Central memory CD4-positive, alpha-beta T cell (primary cell): ENCODE measurements around the gene TYW5.

Experiments
- DNase-seq: peaks from one replicate; pipeline ENCODE4 v3.0.0; 2022

TYW5 gene

DNA sequence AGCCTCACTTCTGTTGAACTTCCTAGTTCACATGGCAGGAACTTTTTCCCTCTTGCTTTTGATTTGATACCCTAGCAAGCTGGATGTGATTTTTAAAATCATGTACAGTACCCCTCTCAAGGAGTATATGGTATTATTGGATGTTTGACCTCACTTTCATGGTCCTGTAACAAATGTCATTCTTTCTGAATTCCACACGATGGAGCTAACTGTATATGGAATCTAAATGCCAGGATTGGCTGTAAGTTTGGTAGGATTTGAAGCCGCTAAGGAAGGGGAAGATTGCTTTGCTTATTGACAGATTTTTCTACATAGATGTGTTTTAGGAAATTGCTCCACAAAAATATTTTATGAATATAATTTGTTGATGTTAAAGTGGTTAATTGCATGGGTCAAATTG is 18.4 kb upstream of the TYW5 start:
- DNase-seq, result no peak

DNA sequence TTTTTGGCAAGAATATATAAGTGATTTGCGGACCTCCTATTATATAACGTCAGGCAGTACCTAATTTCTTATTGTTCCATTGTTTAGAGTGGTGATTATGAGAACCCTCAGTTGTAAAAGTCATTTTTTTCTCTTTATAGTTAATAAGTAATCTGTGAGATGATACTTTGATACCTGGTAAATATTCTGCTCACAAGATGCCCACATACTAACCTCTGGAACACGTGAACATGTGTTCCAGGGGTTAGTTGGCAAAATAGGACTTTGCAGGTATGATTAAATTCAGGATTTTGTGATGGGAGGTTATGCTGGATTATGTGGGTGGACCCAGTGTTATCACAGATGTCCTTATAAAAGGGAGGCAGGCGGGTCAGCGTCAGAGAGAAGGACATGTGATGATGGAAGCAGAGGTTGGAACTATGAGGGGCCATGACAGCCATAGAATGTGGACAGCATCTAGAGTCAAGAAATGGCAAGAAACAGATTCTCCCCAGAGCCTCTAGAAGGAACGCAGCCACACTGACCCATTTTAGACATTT is 16.9 kb upstream of the TYW5 start:
- DNase-seq, result no peak

DNA sequence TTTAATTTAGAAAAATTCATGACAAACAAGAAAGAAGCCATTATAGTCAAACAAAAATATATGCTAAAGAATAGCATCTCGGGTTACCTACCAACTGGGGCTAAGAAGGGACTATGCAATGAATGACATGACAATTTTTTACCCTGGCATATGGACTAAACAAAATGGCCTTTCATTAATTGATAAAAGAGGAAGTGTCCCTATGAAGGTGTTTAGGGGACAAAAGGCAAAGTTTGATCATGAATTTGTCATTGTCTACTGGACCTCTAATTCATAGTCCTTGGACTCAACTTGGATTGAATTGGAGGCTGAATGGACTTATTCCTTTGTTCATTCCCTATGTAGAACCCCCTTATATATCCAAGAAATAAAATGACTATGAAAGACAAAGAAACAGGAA is 12.8 kb upstream of the TYW5 start:
- no peak for DNase-seq

DNA sequence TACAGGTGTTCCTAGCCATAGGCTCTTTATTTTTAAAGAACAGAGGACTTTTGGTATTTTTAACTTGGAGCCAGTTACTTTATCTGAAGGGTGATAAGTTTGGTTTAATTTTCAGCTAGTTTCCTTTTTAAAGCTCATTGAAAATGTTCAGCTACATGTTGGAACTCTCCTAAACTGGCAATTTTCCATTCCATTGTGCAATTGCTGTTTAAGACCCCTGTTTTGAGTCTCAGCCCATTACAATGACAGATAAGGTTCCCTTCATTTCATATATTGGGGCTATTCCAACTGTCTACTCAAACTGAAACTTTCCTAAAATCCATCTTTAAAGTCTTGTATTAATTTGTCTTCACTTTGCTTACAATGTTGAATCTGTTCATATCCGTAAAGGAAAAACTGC is 11.7 kb upstream of the TYW5 start:
- DNase-seq, result no peak

DNA sequence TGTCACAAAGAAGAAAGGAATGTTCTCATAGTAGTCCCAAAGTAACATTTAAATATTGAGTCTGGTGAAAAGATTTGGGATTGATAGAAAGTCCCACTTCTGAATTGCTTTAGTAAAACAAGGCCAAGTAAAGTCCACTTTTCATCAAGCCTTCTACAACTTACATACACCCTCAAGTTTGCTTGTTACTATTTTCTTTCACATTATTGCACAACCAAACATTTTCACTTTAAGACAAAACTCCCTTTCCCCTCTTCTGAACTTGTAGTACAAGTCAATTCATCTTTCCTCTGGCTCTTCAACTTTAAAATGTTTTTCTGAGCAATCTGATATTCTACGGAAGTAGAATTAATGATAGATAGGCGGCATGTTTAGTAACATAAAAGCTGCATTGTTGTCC is 11.1 kb upstream of the TYW5 start:
- no peak for DNase-seq

DNA sequence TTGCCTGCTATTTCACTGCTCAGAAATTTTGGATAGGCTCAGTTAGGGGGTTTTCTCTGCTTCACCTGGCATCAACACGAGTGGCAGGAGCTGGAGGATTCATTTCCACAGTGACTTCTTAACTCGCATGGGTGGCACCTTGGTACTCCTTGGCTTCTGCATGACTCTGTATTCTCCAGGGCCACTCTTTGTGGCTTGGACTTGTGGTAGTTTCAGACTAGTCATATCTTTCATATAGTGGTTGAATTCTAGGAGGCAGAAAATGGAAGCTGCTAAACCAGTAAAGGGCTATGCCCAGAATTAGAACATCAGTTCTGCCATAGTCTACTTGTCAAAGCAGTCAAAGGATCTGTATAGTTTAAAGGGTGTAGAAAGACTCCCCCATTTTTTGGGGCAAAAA is 6.9 kb upstream of the TYW5 start:
- no peak for DNase-seq

DNA sequence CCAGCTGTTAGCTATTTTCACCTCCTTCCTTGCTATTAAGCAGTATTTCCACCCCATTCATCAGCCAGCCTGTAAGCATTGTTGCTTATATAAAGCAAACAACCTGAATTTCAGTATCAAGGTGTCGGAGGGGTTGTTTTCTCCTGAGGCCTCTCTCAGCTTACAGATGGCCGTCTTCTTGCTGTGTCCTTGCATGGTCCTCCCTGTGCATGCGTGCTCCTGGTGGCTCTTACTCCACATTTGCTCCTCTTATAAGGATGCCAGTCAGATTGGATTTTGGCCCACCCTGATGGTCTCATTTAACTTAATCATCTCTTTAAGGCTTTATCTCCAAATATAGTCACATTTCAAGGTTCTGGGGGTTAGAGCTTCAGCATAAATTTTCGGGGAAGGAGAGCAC is 2.7 kb upstream of the TYW5 start:
- no peak for DNase-seq

DNA sequence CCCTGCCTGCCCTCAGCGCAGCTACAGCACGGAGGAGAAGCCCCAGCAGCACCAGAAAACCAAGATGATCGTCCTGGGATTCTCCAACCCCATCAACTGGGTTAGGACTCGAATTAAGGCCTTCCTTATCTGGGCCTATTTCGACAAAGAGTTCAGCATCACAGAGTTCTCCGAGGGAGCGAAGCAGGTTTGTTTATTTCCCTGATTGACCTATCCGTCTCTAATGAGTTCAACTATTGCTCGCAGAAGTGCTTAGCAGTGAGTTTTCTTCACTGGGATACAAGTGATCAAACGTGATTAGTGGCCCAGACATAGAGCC is 730 bp upstream of the TYW5 start:
- DNase-seq, result no peak

DNA sequence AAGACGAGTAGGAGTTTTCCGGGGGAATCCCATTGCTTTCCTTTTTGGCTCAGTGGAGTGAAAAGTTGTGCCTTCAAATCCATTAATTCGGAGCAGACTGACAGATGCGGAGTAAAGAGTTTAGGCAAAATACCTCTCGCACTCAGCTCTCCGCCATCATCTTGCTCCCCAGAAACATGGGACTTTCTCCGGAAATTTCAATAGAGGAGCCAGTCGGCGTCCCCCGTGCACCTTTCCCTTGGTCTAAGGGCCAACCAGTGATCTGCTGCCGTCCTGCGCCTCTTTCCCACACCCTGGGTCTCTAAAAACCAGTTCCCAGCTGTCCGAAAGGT is 318 bp downstream of the TYW5 start:
- DNase-seq, result no peak

DNA sequence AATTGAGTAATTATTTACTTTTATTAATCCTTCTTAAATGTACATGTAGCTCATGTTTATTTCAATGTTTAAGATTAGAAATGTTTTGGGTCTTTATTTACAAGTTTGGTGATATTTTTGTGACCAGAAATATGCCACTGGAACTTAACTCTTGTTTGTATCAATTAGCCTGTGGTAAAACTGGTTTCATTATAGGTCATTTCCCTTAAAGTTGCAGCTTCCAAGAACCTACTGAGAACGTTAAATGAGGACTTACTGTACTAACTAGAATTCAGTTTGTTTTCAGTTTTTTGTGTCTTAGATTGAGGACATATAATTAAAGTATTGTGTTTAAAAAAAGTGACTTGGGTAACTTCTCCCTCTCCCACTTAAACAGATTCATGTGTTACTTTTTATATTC is 4.3 kb downstream of the TYW5 start:
- DNase-seq, result no peak

DNA sequence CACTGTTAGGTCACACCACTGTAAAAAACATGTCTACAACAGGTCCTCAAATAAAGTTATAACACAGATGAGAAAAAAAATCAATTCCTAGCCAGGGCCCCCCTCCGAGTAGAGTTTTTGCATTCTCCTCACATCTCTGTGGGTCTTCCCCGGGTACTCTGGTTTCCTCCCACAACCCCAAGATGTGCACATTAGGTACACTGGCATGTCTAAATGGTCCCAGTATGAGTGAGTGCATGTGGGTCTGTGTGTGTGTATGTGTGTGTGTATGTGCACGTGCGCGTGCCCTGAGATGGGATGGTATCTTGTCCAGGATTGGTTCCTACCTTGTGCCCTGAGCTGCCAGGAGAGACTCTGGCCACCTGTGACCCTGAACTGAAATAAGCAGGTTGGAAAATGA is 4.9 kb downstream of the TYW5 start:
- DNase-seq, result no peak

DNA sequence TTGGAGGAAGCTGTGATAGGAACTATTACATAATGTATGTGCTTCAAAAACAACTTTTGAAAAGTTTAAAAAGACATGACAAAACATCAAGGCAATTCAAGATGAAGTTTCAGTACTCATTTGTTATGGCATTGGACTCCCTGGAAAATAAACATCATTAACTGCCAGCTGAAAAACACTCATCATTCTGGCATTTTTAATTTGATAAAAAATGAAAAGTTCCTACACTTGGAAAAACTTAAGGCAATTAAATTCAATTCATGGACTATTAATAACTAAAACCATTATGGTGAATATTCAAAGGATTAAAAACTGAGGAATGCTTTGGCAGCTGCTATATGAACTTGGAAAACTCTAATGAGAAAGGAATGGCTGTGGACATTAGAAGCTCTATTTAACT is 8.5 kb downstream of the TYW5 start:
- no peak for DNase-seq

DNA sequence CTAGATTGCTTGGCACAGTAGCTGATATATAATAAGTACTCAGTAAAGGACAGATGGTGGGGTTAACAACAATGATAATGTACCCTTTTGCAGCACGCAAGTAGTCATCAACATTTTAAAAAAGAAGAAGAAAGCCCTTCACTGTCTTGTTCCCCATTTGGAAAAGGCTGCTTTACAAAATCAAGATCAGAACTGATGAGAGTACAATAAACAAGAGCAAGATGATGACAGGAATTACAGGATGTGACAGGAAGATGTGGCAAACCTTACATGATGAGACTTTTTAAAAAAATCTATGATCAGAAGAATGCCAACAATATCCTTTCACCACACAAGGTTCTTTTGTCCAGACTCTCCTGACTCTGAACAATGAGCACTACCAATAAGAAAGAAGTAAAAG is 9.1 kb downstream of the TYW5 start:
- no peak for DNase-seq

DNA sequence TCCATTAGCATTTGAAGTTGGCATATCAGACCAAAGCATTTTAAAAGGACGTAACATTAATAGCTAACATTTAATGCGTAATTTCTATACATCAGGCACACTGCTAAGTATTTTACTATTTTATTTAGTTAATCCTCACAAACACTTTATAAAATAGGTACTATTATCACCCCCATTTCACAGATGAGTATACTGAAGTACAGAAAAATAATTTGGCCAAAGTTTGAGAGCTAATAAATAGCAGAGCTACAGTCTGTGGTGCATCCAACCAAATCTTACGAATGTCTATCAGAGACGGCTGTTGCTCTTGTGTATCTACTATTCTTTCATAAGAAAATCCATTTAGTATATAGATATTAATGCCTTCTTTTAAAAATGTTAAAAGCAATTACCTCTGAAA is 11.9 kb downstream of the TYW5 start:
- DNase-seq, result no peak

DNA sequence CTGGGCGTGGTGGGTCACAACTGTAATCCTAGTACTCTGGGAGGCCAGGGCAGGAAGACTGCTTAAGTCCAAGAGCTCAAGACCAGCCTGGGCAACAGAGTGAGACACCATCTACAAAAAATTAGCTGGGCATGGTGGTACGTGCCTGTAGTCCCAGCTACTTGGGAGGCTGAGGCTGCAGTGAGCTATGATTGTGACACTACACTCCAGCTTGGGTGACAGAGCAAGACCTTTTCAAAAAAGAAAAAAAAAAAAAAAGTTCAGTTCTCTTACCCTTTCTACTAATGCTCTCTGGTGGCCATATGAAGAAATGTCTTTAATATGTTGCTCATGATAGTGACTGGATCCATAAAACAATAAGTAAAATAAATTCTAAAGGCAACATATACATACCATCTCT is 14.9 kb downstream of the TYW5 start:
- DNase-seq, result no peak

DNA sequence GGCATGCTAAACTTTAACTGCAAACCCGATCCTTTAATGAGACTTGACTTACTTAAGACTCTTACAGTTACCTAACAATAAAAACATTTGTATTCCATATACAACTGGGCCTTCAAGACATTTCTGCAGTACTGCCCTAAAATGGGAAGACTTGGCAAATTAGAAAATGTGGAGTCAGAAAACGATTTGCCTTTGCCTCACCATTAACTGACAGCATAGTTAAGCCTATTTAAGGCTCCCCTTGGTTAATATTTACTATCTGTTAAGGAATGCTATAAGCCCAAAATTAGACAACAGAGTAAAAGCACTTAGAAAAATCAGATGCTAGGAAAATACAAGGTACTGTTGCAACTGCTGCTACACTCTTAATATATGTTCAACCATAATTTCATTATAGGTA is 18.7 kb downstream of the TYW5 start:
- no peak for DNase-seq

DNA sequence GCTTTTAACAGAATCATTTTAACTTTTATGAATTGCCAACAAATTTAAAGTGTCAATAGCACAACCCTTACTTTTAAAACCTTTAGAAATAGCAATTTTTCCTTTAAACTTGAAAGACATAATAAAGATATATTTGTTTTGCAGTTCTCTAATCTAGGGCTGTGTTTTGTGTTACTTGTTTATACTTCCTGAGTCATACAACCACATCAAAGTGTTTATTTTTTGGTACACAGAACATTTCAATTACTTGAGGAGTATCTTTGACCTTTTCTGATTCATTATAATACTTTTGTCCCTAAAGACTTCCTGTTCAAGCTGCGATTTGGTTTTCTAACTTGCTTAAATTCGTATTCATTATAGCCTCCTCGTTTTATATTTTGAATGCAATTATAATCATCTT is 21.8 kb downstream of the TYW5 start:
- DNase-seq, result no peak

DNA sequence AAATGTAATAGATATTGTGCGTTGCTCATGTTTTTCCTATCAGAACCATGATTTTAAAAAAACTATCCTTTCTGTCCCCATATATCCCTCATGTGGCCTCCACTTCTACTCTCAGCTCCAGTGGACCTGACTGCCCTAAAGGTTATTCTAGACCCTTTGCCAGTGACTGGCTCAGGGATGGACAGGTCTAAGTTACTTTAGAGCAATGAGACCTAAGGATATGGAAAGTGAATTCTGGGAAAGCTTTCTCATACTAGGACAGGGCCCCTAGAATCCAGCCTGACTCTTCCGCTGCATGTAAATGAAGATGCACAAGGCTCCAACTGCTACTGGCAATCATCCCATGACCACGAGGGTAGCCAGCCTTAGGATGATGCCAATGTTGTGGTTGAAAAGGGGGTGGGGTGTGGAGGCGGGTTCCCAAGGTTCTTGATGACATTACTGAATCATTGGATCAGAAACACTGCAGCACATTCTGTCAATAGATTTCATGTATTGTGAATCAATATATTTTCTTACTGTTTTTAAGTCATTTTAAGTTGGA is 22.9 kb downstream of the TYW5 start:
- no peak for DNase-seq

DNA sequence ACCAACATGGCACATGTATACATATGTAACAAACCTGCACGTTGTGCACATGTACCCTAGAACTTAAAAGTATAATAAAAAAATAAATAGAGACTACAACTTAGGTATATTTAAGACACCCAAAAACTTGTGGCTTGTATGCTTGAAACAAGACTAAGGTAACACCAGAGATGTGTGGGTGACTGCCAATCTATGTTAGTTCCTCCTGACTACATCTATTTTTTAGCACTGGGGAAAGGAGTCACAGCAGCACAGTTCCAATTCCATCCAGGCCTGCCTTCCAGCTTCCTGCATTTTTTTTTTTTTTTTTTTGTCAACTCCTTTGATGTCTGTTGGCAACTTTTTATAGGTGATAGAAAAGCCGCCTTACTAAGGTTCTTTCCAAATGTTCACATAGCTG is 26.0 kb downstream of the TYW5 start:
- DNase-seq, result no peak

DNA sequence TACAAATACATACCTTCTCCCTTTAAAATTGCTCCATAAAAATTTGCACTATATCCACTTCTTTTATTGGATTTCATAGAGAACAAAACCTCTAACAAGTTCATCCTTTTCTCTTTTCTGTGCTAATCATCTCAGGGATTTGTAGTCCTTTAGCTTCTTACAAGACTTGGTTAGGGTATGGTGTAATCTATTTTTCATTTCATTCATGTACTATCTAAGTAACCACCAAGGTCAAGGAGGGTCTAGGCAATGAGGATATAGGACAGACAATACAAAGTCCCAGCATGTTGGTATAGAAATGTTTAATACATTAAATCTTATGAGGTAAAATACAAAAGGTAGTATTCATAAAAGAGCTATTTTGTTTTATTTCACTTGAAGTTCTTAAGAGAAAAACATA is 26.7 kb downstream of the TYW5 start:
- no peak for DNase-seq

DNA sequence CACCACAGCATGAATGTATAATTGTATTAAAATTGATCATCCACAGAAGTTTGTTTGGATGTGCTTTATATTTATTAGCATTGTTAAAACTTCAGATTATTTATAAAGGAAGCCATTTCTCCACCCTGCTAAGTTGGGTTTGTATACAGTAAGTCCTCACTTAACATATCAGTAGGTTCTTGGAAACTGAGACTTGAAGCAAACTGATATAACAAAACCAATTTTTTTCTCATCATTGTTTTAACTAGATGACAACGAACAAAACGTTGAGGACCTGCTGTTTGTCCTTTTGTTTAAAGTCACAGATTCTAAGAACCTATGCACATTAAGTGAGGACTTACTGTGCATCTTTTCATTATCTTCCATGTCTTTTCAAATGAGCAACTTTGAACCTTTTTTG is 27.1 kb downstream of the TYW5 start:
- DNase-seq, result no peak

DNA sequence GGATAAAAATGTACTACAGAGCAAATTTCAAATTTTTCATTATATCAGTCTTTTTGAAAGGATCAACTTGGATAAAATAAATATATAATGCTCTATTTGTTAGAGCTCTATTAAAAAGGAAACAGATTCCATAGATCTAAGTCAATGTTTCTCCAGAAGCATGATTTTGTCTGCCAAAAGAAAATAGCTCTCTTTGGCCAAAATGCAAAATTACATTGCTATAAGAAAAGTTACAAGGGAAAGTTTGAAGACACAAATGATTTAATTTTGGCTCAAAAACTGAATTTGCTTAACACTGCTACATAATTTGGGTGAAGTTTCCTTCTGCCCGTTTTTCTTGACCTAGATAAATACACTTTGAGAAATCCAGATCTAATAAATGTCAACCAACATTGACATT is 28.5 kb downstream of the TYW5 start:
- DNase-seq, result no peak

DNA sequence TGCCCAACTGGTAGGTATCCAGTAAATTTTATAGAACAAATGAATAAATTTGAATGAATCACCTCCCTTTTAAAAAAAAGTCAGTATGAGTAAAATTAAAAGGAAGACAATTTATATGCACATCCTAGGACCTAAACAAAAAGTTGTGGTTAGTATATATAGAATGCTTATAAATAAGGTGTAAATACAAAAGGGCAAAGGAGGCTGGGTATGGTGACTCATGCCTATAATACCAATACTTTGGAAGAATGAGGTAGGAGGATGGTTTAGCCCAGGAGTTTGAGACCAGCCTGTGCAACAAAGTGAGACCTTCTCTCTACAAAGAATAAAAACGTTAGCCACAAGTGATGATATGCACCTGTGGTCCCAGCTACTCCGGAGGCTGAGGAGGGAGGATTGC is 31.4 kb downstream of the TYW5 start:
- no peak for DNase-seq

DNA sequence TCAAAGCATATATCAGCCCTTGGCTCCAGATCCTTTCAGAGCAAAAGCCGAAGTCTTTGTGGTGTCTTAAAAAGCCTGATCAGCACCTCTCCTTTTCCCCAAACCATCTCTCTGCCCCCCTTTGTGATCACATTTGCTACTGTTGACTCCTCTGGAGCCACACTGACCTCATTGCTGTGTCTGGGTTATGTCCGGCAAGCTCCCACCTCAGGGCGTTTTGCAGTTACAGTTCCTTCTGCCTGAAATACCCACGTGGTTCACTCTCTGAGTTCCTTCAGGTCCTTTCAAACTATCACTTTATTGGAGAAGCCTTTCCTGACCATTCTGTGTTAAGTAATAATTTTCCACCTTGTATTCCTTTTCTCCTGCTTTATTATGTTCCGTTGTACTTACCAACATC is 32.4 kb downstream of the TYW5 start:
- no peak for DNase-seq

DNA sequence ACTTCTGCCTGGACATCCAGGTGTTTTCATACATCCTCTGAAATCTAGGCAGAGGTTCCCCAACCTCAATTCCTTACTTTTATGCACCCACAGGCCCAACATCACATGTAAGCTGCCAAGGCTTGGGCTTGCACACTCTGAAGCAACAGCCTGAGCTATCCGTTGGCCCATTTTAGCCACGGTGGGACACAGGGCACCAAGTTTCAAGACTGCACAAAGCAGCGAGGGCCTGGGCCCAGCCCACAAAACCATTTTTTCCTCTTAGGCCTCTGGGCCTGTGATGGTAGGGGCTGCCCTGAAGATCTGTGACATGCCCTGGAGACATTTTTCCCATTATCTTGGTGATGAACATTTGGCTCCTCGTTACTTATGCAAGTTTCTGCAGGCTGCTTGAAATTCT is 38.3 kb downstream of the TYW5 start:
- no peak for DNase-seq

DNA sequence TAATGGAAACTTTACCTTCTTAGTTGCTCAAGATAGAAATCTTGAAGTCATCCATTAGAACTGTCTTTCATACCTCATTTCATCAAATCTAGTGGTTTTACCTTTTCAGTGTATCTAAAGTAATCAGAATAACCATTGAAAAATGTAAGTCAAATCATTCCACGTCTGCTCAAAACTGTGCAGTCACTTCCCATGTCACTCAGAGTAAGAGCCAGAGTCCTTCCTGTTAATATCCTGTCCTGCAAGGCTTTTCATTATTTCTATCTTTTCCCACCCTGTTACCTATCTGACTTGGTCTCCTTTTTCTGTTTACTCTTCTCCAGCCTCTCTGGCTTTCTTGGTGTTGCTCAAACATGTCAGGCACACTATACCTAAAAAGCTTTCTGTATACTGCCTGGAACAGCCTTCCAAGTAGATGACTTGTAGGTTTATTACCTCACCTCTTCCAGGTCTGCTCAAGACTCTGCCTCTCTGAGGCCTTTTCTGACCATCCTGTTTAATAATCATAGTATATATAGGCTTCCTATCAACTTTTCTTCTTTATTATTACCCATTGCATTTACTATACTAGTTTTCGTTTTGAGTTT is 40.8 kb downstream of the TYW5 start:
- DNase-seq, result no peak
